ENCODE data around the gene PSMG4. TPM values are rescaled to one million over a fixed set of nuclear protein-coding genes. Genes with fewer than 3 reads are reported as not detected.

The PSMG4 gene
- total RNA-seq, 1 experiment from 2014 or later, result 51.9 TPM

DNA sequence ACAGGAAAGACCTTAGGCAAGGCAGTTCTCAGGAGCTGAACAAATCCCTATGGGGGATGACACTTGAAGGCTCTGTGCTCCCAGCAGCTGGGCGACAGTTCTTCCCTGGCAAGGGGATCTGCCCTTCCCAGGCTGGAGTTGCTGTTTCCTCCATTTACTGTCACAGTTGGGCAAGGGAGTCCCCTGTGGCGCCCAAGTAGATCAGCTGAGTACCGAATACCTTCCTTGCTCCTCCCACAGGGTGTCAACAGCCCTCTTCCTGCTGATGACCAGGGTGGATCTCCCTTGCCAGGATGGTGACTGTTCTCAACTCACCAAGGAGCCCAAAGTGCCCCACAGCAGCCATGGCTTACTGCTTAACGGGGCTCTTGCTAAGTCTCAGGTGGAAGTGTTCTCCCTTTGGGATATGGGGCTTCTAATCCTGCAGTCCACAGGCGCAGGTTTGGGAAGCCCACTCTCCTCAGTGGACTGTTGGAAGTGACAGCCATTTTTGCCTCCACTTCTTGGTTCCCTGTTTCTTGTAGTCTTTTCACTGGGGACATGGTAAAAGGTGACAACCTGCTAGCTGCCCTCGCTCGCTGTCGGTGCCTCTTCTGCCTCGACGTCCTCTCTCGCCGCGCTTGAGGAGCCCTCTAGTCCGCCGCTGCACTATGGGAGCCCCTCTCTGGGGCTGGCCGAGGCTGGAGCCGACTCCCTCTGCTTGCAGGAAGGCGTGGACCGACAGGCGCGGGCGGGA, 5.7 kb upstream of the PSMG4 start:
- Histone ChIP-seq H4K20me1 (ENCODE audit: low read length) (no peaks in the 10 kb centered on the region), H2AFZ (ENCODE audit: low read length) (no peak overlapping the region), H3K4me2 (ENCODE audit: low read length) (no peak overlapping the region), H3K9me2 (replicated peaks; ENCODE audit: low read length) (no peaks in the 10 kb centered on the region), H3K4me3 (ENCODE audit: low read length) (no peak overlapping the region), H3K9me3 (ENCODE audit: low read length) (no peaks in the 10 kb centered on the region), H3F3A (ENCODE audit: low read length, unreplicated experiment) (no peaks in the 10 kb centered on the region), H3K27me3 (ENCODE audit: low read length) (no peaks in the 10 kb centered on the region), H3K9ac (ENCODE audit: low read length) (no peak overlapping the region), H3K4me1 (ENCODE audit: insufficient read depth, low read length) (peaks cover 8% of the 10 kb centered on the region), H3K79me2 (ENCODE audit: low read length) (no peaks in the 10 kb centered on the region), H3K36me3 (ENCODE audit: low read depth, low read length) (no peaks in the 10 kb centered on the region), H3K27ac (ENCODE audit: low read length) (no peak overlapping the region)
- ChIA-PET POLR2A (ENCODE audit: unreplicated experiment) (no interaction called here), CTCF (no interaction called here)
- no peak for TF ChIP-seq EZH2phosphoT487 (IDR thresholded peaks at IDR 0.05; ENCODE audit: borderline replicate concordance, low read length)
- no peak for TF ChIP-seq EZH2 (IDR thresholded peaks at IDR 0.05; ENCODE audit: low read length, unreplicated experiment)
- TF ChIP-seq, protein P1, sequence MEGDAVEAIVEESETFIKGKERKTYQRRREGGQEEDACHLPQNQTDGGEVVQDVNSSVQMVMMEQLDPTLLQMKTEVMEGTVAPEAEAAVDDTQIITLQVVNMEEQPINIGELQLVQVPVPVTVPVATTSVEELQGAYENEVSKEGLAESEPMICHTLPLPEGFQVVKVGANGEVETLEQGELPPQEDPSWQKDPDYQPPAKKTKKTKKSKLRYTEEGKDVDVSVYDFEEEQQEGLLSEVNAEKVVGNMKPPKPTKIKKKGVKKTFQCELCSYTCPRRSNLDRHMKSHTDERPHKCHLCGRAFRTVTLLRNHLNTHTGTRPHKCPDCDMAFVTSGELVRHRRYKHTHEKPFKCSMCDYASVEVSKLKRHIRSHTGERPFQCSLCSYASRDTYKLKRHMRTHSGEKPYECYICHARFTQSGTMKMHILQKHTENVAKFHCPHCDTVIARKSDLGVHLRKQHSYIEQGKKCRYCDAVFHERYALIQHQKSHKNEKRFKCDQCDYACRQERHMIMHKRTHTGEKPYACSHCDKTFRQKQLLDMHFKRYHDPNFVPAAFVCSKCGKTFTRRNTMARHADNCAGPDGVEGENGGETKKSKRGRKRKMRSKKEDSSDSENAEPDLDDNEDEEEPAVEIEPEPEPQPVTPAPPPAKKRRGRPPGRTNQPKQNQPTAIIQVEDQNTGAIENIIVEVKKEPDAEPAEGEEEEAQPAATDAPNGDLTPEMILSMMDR (conservative IDR thresholded peaks at IDR 0.05; ENCODE audit: low read depth, low read length), result no peak
- BruUV-seq (replicated peaks), result no TSS peak
- DNase-seq (no peak), ATAC-seq (no peak)
- intact Hi-C loops (cut with micrococcal nuclease), result loop anchor here (10.0 kb wide), 1 partner anchor 258 kb away; the partner anchor contains the start of gene NQO2

DNA sequence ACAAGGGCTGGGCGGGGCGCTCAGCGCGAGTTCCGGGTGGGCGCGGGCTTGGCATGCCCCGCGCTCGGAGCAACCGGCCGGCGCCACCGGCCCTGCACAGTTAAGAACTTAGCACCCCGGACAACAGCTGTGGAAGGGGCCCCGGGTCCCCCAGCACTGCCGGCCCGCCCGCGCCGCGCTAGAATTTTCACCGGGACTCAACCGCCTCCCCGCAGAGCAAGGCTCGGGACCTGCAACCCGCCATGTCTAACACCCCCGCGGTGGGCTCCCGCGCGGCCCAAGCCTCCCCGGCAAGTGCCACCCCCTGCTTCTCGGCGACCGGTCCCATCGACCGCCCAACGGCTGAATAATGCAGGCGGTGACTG, 5.2 kb upstream of the PSMG4 start:
- ChIA-PET POLR2A (ENCODE audit: unreplicated experiment) (no interaction called here), CTCF (no interaction called here)
- H3K79me2 ChIP-seq (ENCODE audit: low read length), result no peaks in the 10 kb centered on the region
- DNase-seq (no peak), ATAC-seq (no peak)
- no peak overlapping the region for H3K27ac ChIP-seq (ENCODE audit: low read length)
- H3K36me3 ChIP-seq (ENCODE audit: low read depth, low read length), result no peaks in the 10 kb centered on the region
- no peaks in the 10 kb centered on the region for H3K9me3 ChIP-seq (ENCODE audit: low read length)
- H3K9ac ChIP-seq (ENCODE audit: low read length), result no peak overlapping the region
- H3K27me3 ChIP-seq (ENCODE audit: low read length), result no peaks in the 10 kb centered on the region
- no peaks in the 10 kb centered on the region for H3F3A ChIP-seq (ENCODE audit: low read length, unreplicated experiment)
- H3K9me2 ChIP-seq (replicated peaks; ENCODE audit: low read length), result no peaks in the 10 kb centered on the region
- intact Hi-C loops (cut with micrococcal nuclease), result loop anchor here (10.0 kb wide), 1 partner anchor 259 kb away; the partner anchor contains the start of gene NQO2
- BruUV-seq (replicated peaks), result no TSS peak
- TF ChIP-seq, protein P1 (conservative IDR thresholded peaks at IDR 0.05; ENCODE audit: low read depth, low read length), result no peak
- TF ChIP-seq EZH2phosphoT487 (IDR thresholded peaks at IDR 0.05; ENCODE audit: borderline replicate concordance, low read length) (no peak), EZH2 (IDR thresholded peaks at IDR 0.05; ENCODE audit: low read length, unreplicated experiment) (no peak)
- H3K4me1 ChIP-seq (ENCODE audit: insufficient read depth, low read length), result peaks cover 3% of the 10 kb centered on the region; the same call in 1 of the 2 replicates
- no peaks in the 10 kb centered on the region for H4K20me1 ChIP-seq (ENCODE audit: low read length)
- H3K4me3 ChIP-seq (ENCODE audit: low read length), result no peak overlapping the region
- H3K4me2 ChIP-seq (ENCODE audit: low read length), result no peak overlapping the region
- no peak overlapping the region for H2AFZ ChIP-seq (ENCODE audit: low read length)

DNA sequence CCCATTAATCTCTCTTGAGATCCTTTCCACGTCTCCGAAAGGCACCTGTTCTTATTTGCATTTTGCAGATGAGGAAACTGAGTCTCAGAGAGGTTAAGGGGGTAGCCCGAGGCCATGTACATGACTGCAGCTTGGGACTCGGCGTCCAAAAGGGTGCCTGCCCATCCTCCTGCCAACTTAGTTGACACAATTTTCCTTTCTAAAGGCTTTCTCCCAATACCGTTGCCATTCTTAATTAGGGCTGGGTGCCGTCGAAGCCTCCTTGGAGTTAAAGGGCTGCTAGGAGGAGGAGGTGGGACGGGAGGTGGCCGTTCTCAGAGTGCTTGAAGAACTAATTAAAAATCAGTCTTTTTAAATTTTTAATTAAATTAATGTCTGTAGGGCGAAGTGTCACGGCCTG, 546 bp upstream of the PSMG4 start:
- Histone ChIP-seq H3F3A (ENCODE audit: low read length, unreplicated experiment) (no peaks in the 10 kb centered on the region), H3K9me2 (replicated peaks; ENCODE audit: low read length) (no peaks in the 10 kb centered on the region), H3K4me2 (ENCODE audit: low read length) (peak overlapping the region; percentile 93), H3K27me3 (ENCODE audit: low read length) (no peaks in the 10 kb centered on the region), H3K27ac (ENCODE audit: low read length) (no peak overlapping the region), H3K36me3 (ENCODE audit: low read depth, low read length) (no peaks in the 10 kb centered on the region; the same call in 1 of the 2 replicates), H4K20me1 (ENCODE audit: low read length) (peaks cover 17% of the 10 kb centered on the region; the same call in 1 of the 2 replicates), H3K4me3 (ENCODE audit: low read length) (peak overlapping the region; percentile 84; the same call in 1 of the 2 replicates), H2AFZ (ENCODE audit: low read length) (no peak overlapping the region), H3K4me1 (ENCODE audit: insufficient read depth, low read length) (peaks cover 14% of the 10 kb centered on the region), H3K9me3 (ENCODE audit: low read length) (no peaks in the 10 kb centered on the region), H3K79me2 (ENCODE audit: low read length) (peaks cover 44% of the 10 kb centered on the region), H3K9ac (ENCODE audit: low read length) (no peak overlapping the region)
- intact Hi-C loops (cut with micrococcal nuclease), result loop anchor here (10.0 kb wide), 1 partner anchor 263 kb away; the partner anchor contains the start of gene NQO2
- POLR2A ChIA-PET (ENCODE audit: unreplicated experiment), result no interaction called here
- TF ChIP-seq EZH2phosphoT487 (IDR thresholded peaks at IDR 0.05; ENCODE audit: borderline replicate concordance, low read length) (no peak), EZH2 (IDR thresholded peaks at IDR 0.05; ENCODE audit: low read length, unreplicated experiment) (no peak)
- TF ChIP-seq, protein P1 (conservative IDR thresholded peaks at IDR 0.05; ENCODE audit: low read depth, low read length), result no peak
- ATAC-seq, result no peak
- no TSS peak for BruUV-seq (replicated peaks)
- DNase-seq, result no peak
- CTCF ChIA-PET, result no interaction called here
